Fibroblast of lung (primary cell): Measurements from ENCODE around the gene CROT. TPM values are rescaled to one million over a fixed set of nuclear protein-coding genes. Genes with fewer than 3 reads are reported as not detected.

Source experiments
- DNase-seq, 2 donors: peaks; one replicate each; pipeline versions ENCODE4 v3.0.0 to v3.0.0-alpha.2; 2010; ENCODE audit warnings: low read depth in 2 of 2
- H2AFZ ChIP-seq: 2 replicates; pipeline ENCODE4 v1.5.1; 2012; ENCODE audit warnings: low read length, control low read depth, inconsistent platforms
- H3K27ac ChIP-seq: 2 replicates; pipeline ENCODE4 v1.5.1; 2011; ENCODE audit warnings: low read length, control low read depth; ENCODE audit not compliant: insufficient read depth
- H3K27me3 ChIP-seq: 2 replicates; pipeline ENCODE4 v1.5.1; 2011; ENCODE audit warnings: mild to moderate bottlenecking, low read length; ENCODE audit not compliant: control insufficient read depth, insufficient read depth
- H3K36me3 ChIP-seq: 2 replicates; pipeline ENCODE4 v1.5.1; 2011; ENCODE audit warnings: low read length; ENCODE audit not compliant: control insufficient read depth, insufficient read depth
- H3K4me1 ChIP-seq: 2 replicates; pipeline ENCODE4 v1.5.1; 2011; ENCODE audit warnings: low read length; ENCODE audit not compliant: control insufficient read depth, insufficient read depth; ENCODE audit errors: extremely low read depth
- H3K4me2 ChIP-seq: 2 replicates; pipeline ENCODE4 v1.5.1; 2011; ENCODE audit warnings: low read length, control low read depth; ENCODE audit not compliant: insufficient read depth; ENCODE audit errors: extremely low read depth
- H3K4me3 ChIP-seq, 4 experiments: fragments of 200-600 bp in 1 of 4; sonication (generic) in 1 of 4; replicated peaks in 1 of 4; 2 replicates each; pipeline ENCODE4 v1.5.1; 2011 to 2016; ENCODE audit warnings: low read length in 4 of 4, low read depth in 3 of 4, mild to moderate bottlenecking in 3 of 4, control low read depth in 2 of 4, inconsistent platforms in 1 of 4, mixed read lengths in 1 of 4; ENCODE audit not compliant: insufficient read depth in 1 of 4; ENCODE audit errors: control extremely low read depth in 1 of 4
- H3K79me2 ChIP-seq: 2 replicates; pipeline ENCODE4 v1.5.1; 2012; ENCODE audit warnings: mild to moderate bottlenecking, low read length, inconsistent platforms; ENCODE audit not compliant: control insufficient read depth, insufficient read depth
- H3K9ac ChIP-seq: 2 replicates; pipeline ENCODE4 v1.5.1; 2011; ENCODE audit warnings: mild to moderate bottlenecking, low read length, control low read depth; ENCODE audit not compliant: insufficient read depth
- H3K9me3 ChIP-seq: 2 replicates; pipeline ENCODE4 v1.5.1; 2012; ENCODE audit warnings: low read depth, low read length; ENCODE audit not compliant: control insufficient read depth, insufficient read depth
- H4K20me1 ChIP-seq: 2 replicates; pipeline ENCODE4 v1.5.1; 2011; ENCODE audit warnings: low read length; ENCODE audit not compliant: control insufficient read depth, insufficient read depth; ENCODE audit errors: extremely low read depth
- CTCF ChIP-seq, 2 donors: IDR thresholded peaks in 1 of 2; conservative IDR thresholded peaks in 1 of 2; 1 replicate in 1 of 2; 2 replicates in 1 of 2; pipeline ENCODE4 v1.5.1; 2011 to 2012; ENCODE audit warnings: low read length in 2 of 2, control low read depth in 1 of 2, inconsistent platforms in 1 of 2, low read depth in 1 of 2, mild to moderate bottlenecking in 1 of 2
- EZH2 ChIP-seq: IDR thresholded peaks from 2 replicates; pipeline ENCODE4 v1.5.1; 2012; ENCODE audit warnings: low read length, control low read depth, mild to moderate bottlenecking; ENCODE audit errors: missing control alignments
- polyA plus RNA-seq, 2 donors: library from polyadenylated mRNA; depleted of rRNA in 1 of 2; stranded (reverse) in 1 of 2; unstranded in 1 of 2; fragments of >200 nt; gene quantifications; 2 replicates each; pipeline ENCODE4 v1.2.1, GENCODE V29; 2011 to 2012; ENCODE audit warnings: missing spikeins in 1 of 2
- total RNA-seq: library from RNA; depleted of rRNA; stranded (reverse); fragments of >200 nt; gene quantifications from 2 replicates; pipeline ENCODE4 v1.2.1, GENCODE V29; 2014

CROT gene
- total and polyA plus RNA-seq, 2 donors (not counting 1 experiment from before 2014, with no cell fraction given), result 13.1 to 23.0 TPM

DNA sequence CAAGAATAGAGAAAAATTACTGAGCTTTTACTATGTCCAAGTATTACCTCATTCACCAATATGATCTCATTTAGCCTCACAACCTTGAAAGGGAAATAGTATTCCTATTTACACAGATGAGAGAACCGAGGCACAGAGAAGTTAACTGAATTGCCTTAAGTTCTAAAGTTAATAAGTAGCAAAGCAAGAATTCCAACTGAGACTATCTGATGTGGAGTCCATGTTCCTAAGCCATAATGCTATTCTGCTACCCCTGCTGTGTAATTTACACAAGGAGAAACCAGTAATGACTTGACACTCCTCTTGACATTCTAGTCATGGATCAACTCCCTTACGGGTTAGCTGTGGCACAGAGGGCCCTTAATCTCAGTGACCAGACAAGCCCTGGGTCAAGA lies 69.3 kb downstream of the CROT start:
- no peak for DNase-seq
- no peaks in the 10 kb centered on the region for H3K9me3 ChIP-seq
- no peaks in the 10 kb centered on the region for H4K20me1 ChIP-seq
- no peak overlapping the region for H2AFZ ChIP-seq
- H3K9ac ChIP-seq, result no peak overlapping the region
- TF ChIP-seq CTCF (conservative IDR thresholded peaks at IDR 0.05 in 1 of 2, IDR thresholded peaks at IDR 0.05 in 1 of 2; ENCODE audit: low read depth in 1 of 2, low read length in 2 of 2) (no peak), EZH2 (no peak)
- H3K4me1 ChIP-seq, result peaks cover 6% of the 10 kb centered on the region
- no peaks in the 10 kb centered on the region for H3K36me3 ChIP-seq
- no peaks in the 10 kb centered on the region for H3K27me3 ChIP-seq
- no peaks in the 10 kb centered on the region for H3K79me2 ChIP-seq
- no peak overlapping the region for H3K4me3 ChIP-seq
- H3K27ac ChIP-seq, result no peak overlapping the region
- no peak overlapping the region for H3K4me2 ChIP-seq

- no peak overlapping the region for H2AFZ ChIP-seq
- TF ChIP-seq CTCF (conservative IDR thresholded peaks at IDR 0.05 in 1 of 2, IDR thresholded peaks at IDR 0.05 in 1 of 2; ENCODE audit: low read depth in 1 of 2, low read length in 2 of 2) (peak; percentile 58 to 63), EZH2 (no peak)
- H3K27me3 ChIP-seq, result no peaks in the 10 kb centered on the region
- no peak overlapping the region for H3K9ac ChIP-seq
- no peaks in the 10 kb centered on the region for H4K20me1 ChIP-seq
- H3K4me1 ChIP-seq, result peaks cover 6% of the 10 kb centered on the region
- no peaks in the 10 kb centered on the region for H3K9me3 ChIP-seq
- no peak overlapping the region for H3K4me3 ChIP-seq
- DNase-seq, result peak; percentile 42 to 80
- H3K27ac ChIP-seq, result no peak overlapping the region
- no peaks in the 10 kb centered on the region for H3K79me2 ChIP-seq
- no peak overlapping the region for H3K4me2 ChIP-seq
- H3K36me3 ChIP-seq, result no peaks in the 10 kb centered on the region
Measured at GRCh38 chr7:87416682-87417587, 71.5 kb downstream of the CROT start.

DNA sequence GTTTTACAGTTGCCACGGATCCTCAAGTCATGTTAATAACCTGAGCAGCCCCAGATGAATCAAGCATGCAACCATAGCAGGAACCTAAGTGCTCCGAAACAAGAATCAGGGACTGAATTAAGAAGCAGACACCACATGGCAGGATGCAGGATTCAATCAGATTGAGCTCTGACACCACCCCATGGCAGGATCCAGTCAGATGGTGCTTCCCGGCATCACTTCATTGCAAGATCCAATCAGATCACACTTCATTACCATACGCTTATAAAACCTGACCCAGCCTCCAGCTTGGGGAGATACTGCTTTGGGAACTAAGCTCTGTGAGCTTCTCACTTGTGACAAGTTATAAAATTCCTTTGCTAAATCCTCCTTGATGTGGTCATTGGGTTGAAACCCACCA lies 74.7 kb downstream of the CROT start:
- no peaks in the 10 kb centered on the region for H3K27me3 ChIP-seq
- no peak overlapping the region for H3K9ac ChIP-seq
- H4K20me1 ChIP-seq, result no peaks in the 10 kb centered on the region
- no peaks in the 10 kb centered on the region for H3K79me2 ChIP-seq
- H3K4me2 ChIP-seq, result no peak overlapping the region
- TF ChIP-seq CTCF (conservative IDR thresholded peaks at IDR 0.05 in 1 of 2, IDR thresholded peaks at IDR 0.05 in 1 of 2; ENCODE audit: low read depth in 1 of 2, low read length in 2 of 2) (no peak), EZH2 (no peak)
- H3K27ac ChIP-seq, result no peak overlapping the region
- H3K4me3 ChIP-seq, result no peak overlapping the region
- no peak overlapping the region for H2AFZ ChIP-seq
- H3K36me3 ChIP-seq, result no peaks in the 10 kb centered on the region
- no peaks in the 10 kb centered on the region for H3K9me3 ChIP-seq
- no peak for DNase-seq
- H3K4me1 ChIP-seq, result no peaks in the 10 kb centered on the region
